Bronchus fibroblast of lung (primary cell): Measurements from ENCODE around the gene GCSAML. TPM values are rescaled to one million over a fixed set of nuclear protein-coding genes. Genes with fewer than 3 reads are reported as not detected.

Experiments
- total RNA-seq: library from RNA; depleted of rRNA; stranded (reverse); fragments of >200 nt; gene quantifications from 2 replicates; pipeline ENCODE4 v1.2.3, GENCODE V29; 2015

Gene GCSAML
- total RNA-seq: not detected in 2 replicates

GRCh38 chr1:247548769-247549182 is at the start of gene GCSAML:
GCSAML (plus strand) TSS chr1:247549134; CDS start chr1:247549192, 58 bp downstream.

GRCh38 chr1:247536340-247536739 is 12.6 kb upstream of the GCSAML start, which contains the start of gene OR2C3:
OR2C3 (minus strand) TSS chr1:247536440; CDS start chr1:247532511, 3,929 bp downstream.

GRCh38 chr1:247588060-247588459 is 39.1 kb downstream of the GCSAML start, which contains the start of gene OR2G2:
OR2G2 (plus strand) TSS chr1:247588360; CDS start chr1:247588360, 0 bp downstream.

GRCh38 chr1:247605286-247605685 is 56.4 kb downstream of the GCSAML start, which contains the start of gene OR2G3:
OR2G3 (plus strand) TSS chr1:247605586; CDS start chr1:247605586, 0 bp downstream.

Other genes with a start within 250 kb of the GCSAML start
- 34.6 and 43.9 TPM in 2 replicates for gene ZNF496, start 217.3 kb upstream of the GCSAML start, total RNA-seq
- gene NLRP3, start 133.0 kb upstream of the GCSAML start, total RNA-seq: not detected in 2 replicates
- gene OR2B11, start 91.0 kb upstream of the GCSAML start, total RNA-seq: not detected in 2 replicates
- gene OR2C3, start 12.7 kb upstream of the GCSAML start, total RNA-seq: not detected in 2 replicates
- gene OR2G2, start 39.2 kb downstream of the GCSAML start, total RNA-seq: not detected in 2 replicates
- not detected in 2 replicates for gene OR2G3, start 56.5 kb downstream of the GCSAML start, total RNA-seq
- gene OR13G1, start 130.6 kb downstream of the GCSAML start, total RNA-seq: not detected in 2 replicates
- not detected in 2 replicates for gene OR6F1, start 167.5 kb downstream of the GCSAML start, total RNA-seq
- gene OR14K1, start 189.5 kb downstream of the GCSAML start, total RNA-seq: not detected in 2 replicates
- gene OR14A2, start 199.0 kb downstream of the GCSAML start, total RNA-seq: not detected in 2 replicates
- gene OR1C1, start 211.4 kb downstream of the GCSAML start, total RNA-seq: not detected in 2 replicates